PC-9 (cell line): ENCODE measurements around the gene IKBIP. TPM values are rescaled to one million over a fixed set of nuclear protein-coding genes. Genes with fewer than 3 reads are reported as not detected.

Experiments used
- BruUV-seq: library from RNA; stranded (reverse); fragments of 400-500 nt; replicated peaks from 2 replicates; lab custom pipeline; 2021; lab: Mats Ljungman, UMichigan
- CTCF ChIA-PET: fragments of 300-600 bp; sonication (Branson Sonifier 250); formaldehyde crosslinking; loops from one replicate; lab custom pipeline; 2022; ENCODE audit warnings: antibody characterized with exemption; lab: Charles Lee
- POLR2A ChIA-PET: fragments of 300-600 bp; sonication (Branson Sonifier 250); formaldehyde crosslinking; loops from one replicate; lab custom pipeline; 2022; ENCODE audit warnings: antibody characterized with exemption; ENCODE audit not compliant: unreplicated experiment; lab: Charles Lee
- DNase-seq, 2 experiments: peaks; one replicate each; pipeline versions ENCODE4 v3.0.0 to v3.0.0-alpha.2; 2015 to 2022; ENCODE audit warnings: mixed read lengths in 1 of 2
- H2AFZ ChIP-seq: fragments of 200-600 bp; sonication (generic); 2 replicates; pipeline ENCODE4 v1.8.1; 2017; ENCODE audit warnings: antibody characterized with exemption
- H3F3A ChIP-seq: fragments of 200-600 bp; sonication (generic); 2 replicates; pipeline ENCODE4 v1.8.1; 2017; ENCODE audit warnings: antibody characterized with exemption, mild to moderate bottlenecking, low read depth; ENCODE audit not compliant: insufficient read depth
- H3K27ac ChIP-seq: fragments of 200-600 bp; sonication (generic); 2 replicates; pipeline ENCODE4 v1.6.1; 2016; ENCODE audit warnings: mixed run types
- H3K27me3 ChIP-seq: fragments of 200-600 bp; sonication (generic); 2 replicates; pipeline ENCODE4 v1.6.1; 2016; ENCODE audit warnings: low read depth, mixed run types; ENCODE audit not compliant: insufficient read depth
- H3K36me3 ChIP-seq: fragments of 200-600 bp; sonication (generic); 2 replicates; pipeline ENCODE4 v1.6.1; 2016; ENCODE audit warnings: low read depth, mixed run types
- H3K4me1 ChIP-seq: fragments of 200-600 bp; sonication (generic); replicated peaks from 2 replicates; pipeline ENCODE4 v1.6.1; 2016; ENCODE audit warnings: mixed run types; ENCODE audit not compliant: insufficient read depth
- H3K4me2 ChIP-seq: fragments of 200-600 bp; sonication (generic); 2 replicates; pipeline ENCODE4 v1.6.1; 2017; ENCODE audit warnings: mixed run types
- H3K4me3 ChIP-seq: fragments of 200-600 bp; sonication (generic); 2 replicates; pipeline ENCODE4 v1.6.1; 2016; ENCODE audit warnings: mixed run types
- H3K79me2 ChIP-seq: fragments of 200-600 bp; sonication (generic); 2 replicates; pipeline ENCODE4 v1.6.1; 2017; ENCODE audit warnings: low read depth, mixed run types
- H3K9me2 ChIP-seq: fragments of 200-600 bp; sonication (generic); 2 replicates; pipeline ENCODE4 v1.8.1; 2017; ENCODE audit warnings: mild to moderate bottlenecking; ENCODE audit not compliant: insufficient read depth
- H3K9me3 ChIP-seq: fragments of 200-600 bp; sonication (generic); 2 replicates; pipeline ENCODE4 v1.8.1; 2016; ENCODE audit warnings: low read depth; ENCODE audit not compliant: insufficient read depth
- H4K20me1 ChIP-seq: fragments of 200-600 bp; sonication (generic); 2 replicates; pipeline ENCODE4 v1.8.1; 2017; ENCODE audit not compliant: insufficient read depth
- CTCF ChIP-seq: fragments of 200-600 bp; sonication (generic); conservative IDR thresholded peaks from 2 replicates; pipeline ENCODE4 v1.6.1; 2017; ENCODE audit warnings: mixed run types, antibody characterized with exemption, mild to moderate bottlenecking, moderate library complexity
- EZH2 ChIP-seq: fragments of 200-600 bp; sonication (generic); IDR thresholded peaks from 2 replicates; pipeline ENCODE4 v1.8.0; 2017; ENCODE audit warnings: antibody characterized with exemption, low read depth
- intact Hi-C: fragments of 100-400 bp; cut with micrococcal nuclease; formaldehyde crosslinking; loops from one replicate; pipeline ENCODE4 v1.10.0; 2022; ENCODE audit not compliant: unreplicated experiment
- total RNA-seq: library from RNA; stranded (reverse); gene quantifications from 2 replicates; pipeline ENCODE4 v1.2.3, GENCODE V29; 2021

IKBIP gene
- total RNA-seq, 1 experiment from 2014 or later = 7.2 TPM

- ChIA-PET CTCF (no interaction called here), POLR2A (no interaction called here)
- Histone ChIP-seq H3K36me3 (no peaks in the 10 kb centered on the region), H3K4me3 (no peak overlapping the region), H3F3A (no peaks in the 10 kb centered on the region), H3K4me2 (no peak overlapping the region), H3K9me2 (no peaks in the 10 kb centered on the region), H3K4me1 (no peaks in the 10 kb centered on the region), H4K20me1 (no peaks in the 10 kb centered on the region), H3K27ac (no peak overlapping the region), H3K9me3 (no peaks in the 10 kb centered on the region), H2AFZ (no peak overlapping the region), H3K27me3 (no peaks in the 10 kb centered on the region), H3K79me2 (no peaks in the 10 kb centered on the region)
- BruUV-seq = no TSS peak
- intact Hi-C loops = loop anchor here (5.0 kb wide), 1 partner anchor 577 kb away; no protein-coding TSS in a partner anchor
- TF ChIP-seq EZH2 (no peak), CTCF (no peak)
- DNase-seq = no peak
Observed at GRCh38 chr12:98678946-98679610, 34.5 kb upstream of the IKBIP start.

GRCh38 chr12:98678236-98678945, 33.8 kb upstream of the IKBIP start:
- no peaks in the 10 kb centered on the region for H3K9me3 ChIP-seq
- no peaks in the 10 kb centered on the region for H3F3A ChIP-seq
- H2AFZ ChIP-seq = no peak overlapping the region
- TF ChIP-seq CTCF (no peak), EZH2 (no peak)
- H3K4me2 ChIP-seq = no peak overlapping the region
- intact Hi-C loops = loop anchor here (5.0 kb wide), 1 partner anchor 576 kb away; no protein-coding TSS in a partner anchor
- no peaks in the 10 kb centered on the region for H3K79me2 ChIP-seq
- no peaks in the 10 kb centered on the region for H3K4me1 ChIP-seq
- CTCF ChIA-PET = no interaction called here
- no peak for DNase-seq
- POLR2A ChIA-PET = no interaction called here
- H3K27me3 ChIP-seq = no peaks in the 10 kb centered on the region
- H3K9me2 ChIP-seq = no peaks in the 10 kb centered on the region
- no TSS peak for BruUV-seq
- no peaks in the 10 kb centered on the region for H3K36me3 ChIP-seq
- H3K27ac ChIP-seq = no peak overlapping the region
- no peak overlapping the region for H3K4me3 ChIP-seq
- H4K20me1 ChIP-seq = no peaks in the 10 kb centered on the region

- BruUV-seq = no TSS peak
- intact Hi-C loops = loop anchor here (5.0 kb wide), 1 partner anchor 573 kb away; no protein-coding TSS in a partner anchor
- Histone ChIP-seq H3F3A (no peaks in the 10 kb centered on the region), H3K9me2 (no peaks in the 10 kb centered on the region), H2AFZ (no peak overlapping the region), H3K4me1 (no peaks in the 10 kb centered on the region), H3K27me3 (no peaks in the 10 kb centered on the region), H3K79me2 (no peaks in the 10 kb centered on the region), H3K4me3 (no peak overlapping the region), H3K36me3 (no peaks in the 10 kb centered on the region), H4K20me1 (no peaks in the 10 kb centered on the region), H3K9me3 (no peaks in the 10 kb centered on the region), H3K27ac (no peak overlapping the region), H3K4me2 (no peak overlapping the region)
- no peak for DNase-seq
- ChIA-PET CTCF (no interaction called here), POLR2A (no interaction called here)
- TF ChIP-seq EZH2 (no peak), CTCF (no peak)
Observed at GRCh38 chr12:98674841-98675240, 30.3 kb upstream of the IKBIP start.
